ENCODE data around the gene KCTD11.

The KCTD11 gene

GRCh38 chr17:7394452-7395191, 42.7 kb downstream of the KCTD11 start, which contains the start of gene PLSCR3:
TSS of gene PLSCR3 (minus strand) at chr17:7394525. CDS start at chr17:7394110, 415 bp downstream.
- TF ChIP-seq, protein P1, sequence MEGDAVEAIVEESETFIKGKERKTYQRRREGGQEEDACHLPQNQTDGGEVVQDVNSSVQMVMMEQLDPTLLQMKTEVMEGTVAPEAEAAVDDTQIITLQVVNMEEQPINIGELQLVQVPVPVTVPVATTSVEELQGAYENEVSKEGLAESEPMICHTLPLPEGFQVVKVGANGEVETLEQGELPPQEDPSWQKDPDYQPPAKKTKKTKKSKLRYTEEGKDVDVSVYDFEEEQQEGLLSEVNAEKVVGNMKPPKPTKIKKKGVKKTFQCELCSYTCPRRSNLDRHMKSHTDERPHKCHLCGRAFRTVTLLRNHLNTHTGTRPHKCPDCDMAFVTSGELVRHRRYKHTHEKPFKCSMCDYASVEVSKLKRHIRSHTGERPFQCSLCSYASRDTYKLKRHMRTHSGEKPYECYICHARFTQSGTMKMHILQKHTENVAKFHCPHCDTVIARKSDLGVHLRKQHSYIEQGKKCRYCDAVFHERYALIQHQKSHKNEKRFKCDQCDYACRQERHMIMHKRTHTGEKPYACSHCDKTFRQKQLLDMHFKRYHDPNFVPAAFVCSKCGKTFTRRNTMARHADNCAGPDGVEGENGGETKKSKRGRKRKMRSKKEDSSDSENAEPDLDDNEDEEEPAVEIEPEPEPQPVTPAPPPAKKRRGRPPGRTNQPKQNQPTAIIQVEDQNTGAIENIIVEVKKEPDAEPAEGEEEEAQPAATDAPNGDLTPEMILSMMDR (IDR thresholded peaks at IDR 0.05; ENCODE audit: insufficient read depth, low read depth, low read length, missing control alignments) = peak; percentile 31
- peak within 1 kb of the TSS; percentile 83 for H3K4me3 ChIP-seq (ENCODE audit: low read length)

DNA sequence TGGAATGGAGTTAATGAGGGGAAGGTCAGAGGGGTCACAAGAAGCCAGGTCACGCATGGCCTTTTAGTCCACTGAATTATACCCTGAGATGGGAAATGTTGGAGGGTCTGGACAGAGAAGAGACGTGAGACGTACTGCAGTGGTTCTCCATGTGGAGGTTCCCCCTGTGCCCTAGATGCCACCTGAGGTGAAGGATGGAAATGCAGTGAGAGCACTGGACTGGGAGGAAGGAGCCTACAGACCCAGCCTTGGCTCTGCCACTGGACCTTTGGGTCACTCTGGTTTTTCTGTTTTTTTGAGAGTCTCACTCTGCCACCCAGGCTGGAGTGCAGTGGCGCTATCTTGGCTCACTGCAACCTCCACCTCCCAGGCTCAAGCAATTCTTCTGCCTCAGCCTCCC, 44.2 kb downstream of the KCTD11 start:
- no peak overlapping the region for H3K4me3 ChIP-seq (ENCODE audit: low read length)
- DNase-seq (ENCODE audit: low read depth) = no peak

More at GRCh38 chr17:7394452-7395191, 42.7 kb downstream of the KCTD11 start, which contains the start of gene PLSCR3:
- DNase-seq (ENCODE audit: low read depth) = peak; percentile 86

DNA sequence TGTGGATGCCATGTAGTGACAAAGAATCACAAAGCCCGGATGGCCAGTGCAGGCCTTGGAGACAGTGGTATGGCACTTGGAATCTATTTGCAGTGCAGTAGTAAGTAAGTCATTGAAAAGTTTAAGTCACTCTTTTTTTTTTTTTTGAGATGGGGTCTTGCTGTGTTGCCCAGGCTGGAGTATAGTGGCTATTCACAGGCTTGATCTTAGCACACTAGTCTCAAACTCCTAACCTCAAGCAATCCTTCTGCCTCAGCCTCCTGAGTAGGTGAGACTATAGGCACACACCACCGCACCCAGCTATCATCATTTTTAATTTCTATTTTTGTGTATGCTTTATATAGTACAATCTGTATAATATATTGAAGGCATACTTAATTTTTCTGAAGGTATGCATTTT, 46.6 kb downstream of the KCTD11 start:
- no peak overlapping the region for H3K4me3 ChIP-seq (ENCODE audit: low read length)
- TF ChIP-seq, protein P1 (IDR thresholded peaks at IDR 0.05; ENCODE audit: insufficient read depth, low read depth, low read length, missing control alignments) = no peak
- DNase-seq (ENCODE audit: low read depth) = no peak

More for the DNA sequence above, 44.2 kb downstream of the KCTD11 start:
- TF ChIP-seq, protein P1 (IDR thresholded peaks at IDR 0.05; ENCODE audit: insufficient read depth, low read depth, low read length, missing control alignments) = peak; percentile 14

DNA sequence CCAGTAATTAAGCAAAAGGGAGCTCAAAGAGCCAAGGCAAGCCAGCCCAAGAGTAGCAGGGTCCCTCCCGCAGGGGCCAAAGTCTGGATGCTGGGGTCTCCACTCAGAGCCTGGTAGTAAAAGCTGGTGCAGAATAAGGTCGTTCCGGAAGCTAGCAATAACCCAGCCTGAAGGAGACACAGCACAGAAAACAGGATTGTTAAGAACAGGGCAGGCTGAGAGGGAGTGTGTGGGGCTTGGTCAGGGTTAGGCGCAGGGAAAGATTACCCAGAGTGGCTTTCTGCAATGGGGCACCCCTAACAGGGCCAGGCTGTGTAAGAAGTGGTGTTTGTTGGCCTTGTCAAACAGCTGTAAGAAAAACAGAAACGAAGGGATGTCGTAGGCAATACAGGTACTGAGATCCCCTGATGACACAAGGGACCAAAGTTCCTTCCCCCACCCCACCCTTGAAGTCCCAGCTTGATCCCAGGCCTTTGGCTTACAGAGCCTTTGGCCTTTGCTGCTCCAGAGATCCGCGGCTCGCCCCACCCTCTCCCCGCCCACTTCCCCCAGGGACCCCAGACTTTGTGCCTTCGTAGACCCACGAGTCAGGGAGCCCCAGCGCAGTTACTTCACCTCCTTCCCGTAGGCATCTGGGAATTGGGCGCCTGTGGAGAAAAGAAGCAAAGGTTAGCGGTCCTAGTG, 51.2 kb downstream of the KCTD11 start:
- TF ChIP-seq, protein P1 (IDR thresholded peaks at IDR 0.05; ENCODE audit: insufficient read depth, low read depth, low read length, missing control alignments) = no peak
- DNase-seq (ENCODE audit: low read depth) = no peak
- H3K4me3 ChIP-seq (ENCODE audit: low read length) = peak overlapping the region; percentile 76

DNA sequence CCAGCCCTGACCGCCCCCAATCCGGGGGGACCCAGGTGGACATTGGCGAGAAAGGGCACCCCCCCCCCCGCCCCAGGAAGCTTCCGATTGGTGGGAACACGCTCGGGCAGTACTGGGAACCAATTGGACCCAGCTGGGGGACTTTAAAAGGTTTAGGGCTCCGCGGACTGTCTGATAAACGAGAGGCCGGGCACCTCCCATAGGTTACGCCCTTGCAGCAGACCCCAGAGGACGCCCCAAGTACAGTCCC, 51.7 kb downstream of the KCTD11 start:
- TF ChIP-seq, protein P1 (IDR thresholded peaks at IDR 0.05; ENCODE audit: insufficient read depth, low read depth, low read length, missing control alignments) = no peak
- H3K4me3 ChIP-seq (ENCODE audit: low read length) = peak overlapping the region; percentile 76
- DNase-seq (ENCODE audit: low read depth) = no peak

GRCh38 chr17:7403977-7404736, 52.2 kb downstream of the KCTD11 start, which contains the start of gene TMEM256:
TSS of gene TMEM256 (minus strand) at chr17:7404097. CDS start at chr17:7404084, 13 bp downstream.
- TF ChIP-seq, protein P1 (IDR thresholded peaks at IDR 0.05; ENCODE audit: insufficient read depth, low read depth, low read length, missing control alignments) = no peak
- peak; percentile 100 for DNase-seq (ENCODE audit: low read depth)
- peak within 1 kb of the TSS; percentile 76 for H3K4me3 ChIP-seq (ENCODE audit: low read length)

Data from epithelial cell of esophagus (primary cell).